ENCODE data around the gene FKBP15.
"Not testable (repeated sequence)": the region's sequence is repeated elsewhere in the genome, so short reads cannot be mapped to it uniquely, and the experiment has no call there.

The FKBP15 gene

DNA sequence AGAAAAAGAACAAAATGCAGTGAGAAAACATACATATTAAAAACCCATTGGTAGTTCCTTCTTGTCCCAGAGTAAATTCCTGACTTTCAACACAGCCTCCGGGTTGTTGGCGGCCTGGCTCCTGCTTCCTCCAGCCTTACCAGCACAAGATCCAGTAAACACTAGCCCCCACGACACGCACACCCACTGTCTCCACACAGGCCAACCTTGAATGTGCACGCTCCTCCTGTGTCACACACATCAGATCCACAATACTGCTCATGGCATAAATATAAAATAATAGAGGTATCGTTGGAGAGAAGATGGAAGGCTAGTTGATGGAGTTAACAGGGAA lies 72.7 kb downstream of the FKBP15 start:
- DNase-seq: no peak

DNA sequence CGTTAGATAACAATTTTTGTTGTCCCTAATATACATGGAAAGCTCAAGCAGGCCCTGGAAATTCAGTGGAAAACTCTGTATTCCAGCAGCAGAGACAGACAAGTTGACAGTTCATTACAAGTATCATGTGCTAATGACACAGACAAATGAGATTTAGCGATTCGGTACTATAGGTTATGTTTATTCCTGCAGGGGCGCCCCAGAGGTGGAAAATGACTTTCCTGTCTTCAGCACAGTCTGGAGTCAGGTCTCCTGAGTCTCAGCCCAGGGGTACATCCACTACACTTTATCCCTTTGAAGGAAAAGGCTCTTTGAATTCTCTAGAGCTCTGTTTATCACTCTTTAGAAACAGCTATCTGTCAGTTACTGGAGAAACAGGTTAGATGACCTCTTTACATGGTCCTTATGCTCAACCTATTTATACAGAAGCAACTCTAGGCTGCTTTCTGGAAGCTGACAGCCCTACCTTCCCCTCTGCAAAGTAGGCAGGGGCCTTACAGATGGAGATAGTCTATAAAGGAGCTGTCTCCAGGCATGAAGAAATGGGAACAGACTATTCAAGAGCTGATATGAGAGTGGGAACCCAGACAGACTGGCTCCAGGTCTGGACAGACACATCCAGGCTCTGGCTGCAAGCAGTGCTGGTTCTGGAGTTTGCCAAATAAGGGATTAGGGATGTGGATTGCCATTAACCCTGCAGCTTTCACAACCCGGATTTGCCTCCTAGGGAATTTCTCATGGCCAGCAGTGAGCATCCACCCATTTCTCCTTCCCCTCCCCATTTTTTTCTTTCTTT lies 77.4 kb downstream of the FKBP15 start:
- DNase-seq: no peak

DNA sequence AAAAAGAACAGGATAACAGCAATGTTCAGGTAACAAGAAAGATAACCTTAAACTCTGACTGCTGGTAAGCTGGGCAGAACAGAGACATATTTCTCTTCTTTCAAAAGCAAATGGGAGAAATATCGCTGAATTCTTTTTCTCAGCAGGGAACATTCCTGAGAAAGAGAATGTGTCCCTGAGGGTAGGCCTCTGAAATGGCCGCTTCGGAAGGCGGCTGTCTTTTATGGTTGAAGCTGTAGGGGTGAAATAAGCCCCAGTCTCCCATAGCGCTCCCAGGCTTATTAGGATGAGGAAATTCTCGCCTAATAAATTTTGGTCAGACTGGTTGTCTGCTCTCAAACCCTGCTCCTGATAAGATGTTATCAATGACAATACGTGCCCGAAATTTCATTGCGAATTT lies 80.2 kb downstream of the FKBP15 start:
- not testable (repeated sequence) for DNase-seq

DNA sequence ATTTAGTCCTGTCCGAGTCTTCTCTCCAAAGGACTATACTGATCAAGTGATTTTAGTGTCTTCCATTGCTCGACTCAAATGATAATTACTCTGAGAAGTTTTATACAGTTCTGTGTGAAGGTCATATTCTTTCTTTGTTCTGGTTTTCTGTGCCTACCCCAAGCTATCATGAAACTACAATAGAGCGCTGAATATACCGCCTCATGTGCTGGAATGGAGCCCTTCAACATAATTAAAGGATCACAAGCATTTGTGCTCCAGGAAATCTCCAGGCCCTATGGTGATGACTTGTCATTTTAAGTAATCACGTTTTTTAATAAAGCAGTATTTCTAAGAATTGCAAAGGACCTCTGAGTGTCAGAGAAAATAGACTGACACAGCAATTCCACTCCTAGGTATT lies 81.1 kb downstream of the FKBP15 start:
- no peak for DNase-seq

DNA sequence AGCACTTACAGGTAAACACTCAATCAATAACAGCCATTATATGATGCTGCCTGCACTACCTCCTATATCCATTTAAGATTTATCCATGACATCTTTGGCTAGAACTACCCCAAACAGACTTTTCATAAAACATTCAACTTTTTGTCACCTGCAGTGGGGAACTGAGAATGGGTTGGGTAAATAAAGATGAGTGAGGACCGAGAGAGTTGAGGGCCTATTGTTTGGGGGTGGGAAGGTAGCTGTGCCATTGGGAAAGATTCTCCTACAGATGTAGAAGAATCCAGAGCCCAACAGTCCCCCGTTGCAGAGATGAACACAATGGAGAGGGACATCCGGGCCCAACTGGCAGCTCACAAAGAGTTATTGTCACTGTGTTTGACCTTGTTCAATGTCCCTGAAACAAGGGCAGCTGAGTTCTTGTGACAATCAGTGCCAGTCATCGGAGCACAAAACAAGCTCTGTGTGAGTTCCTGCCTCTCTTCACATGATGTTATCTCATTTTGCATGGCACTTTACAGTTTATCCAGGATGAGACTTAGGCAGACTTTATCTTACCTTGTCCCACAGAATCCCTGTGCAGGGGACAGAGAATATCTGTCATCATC lies 81.8 kb downstream of the FKBP15 start:
- DNase-seq: no peak

DNA sequence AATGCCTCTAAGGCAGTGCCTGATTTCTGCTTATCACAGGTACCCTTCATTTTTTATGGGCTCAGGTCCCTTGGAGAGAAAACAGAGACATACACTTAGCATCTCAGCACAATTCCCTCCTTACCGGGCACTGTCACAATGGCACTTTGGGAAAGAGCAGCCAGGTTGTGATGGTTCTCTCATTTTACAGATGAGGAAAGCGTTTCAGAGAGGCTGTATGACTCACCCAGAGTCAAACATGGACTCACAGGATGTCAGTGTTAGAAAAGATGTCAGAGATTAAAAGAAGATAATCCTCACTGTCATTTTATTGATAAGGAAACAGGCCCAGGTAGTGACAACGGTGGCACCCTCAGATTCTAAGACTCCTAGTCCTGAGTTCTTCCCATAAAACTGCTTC lies 82.3 kb downstream of the FKBP15 start:
- no peak for DNase-seq

DNA sequence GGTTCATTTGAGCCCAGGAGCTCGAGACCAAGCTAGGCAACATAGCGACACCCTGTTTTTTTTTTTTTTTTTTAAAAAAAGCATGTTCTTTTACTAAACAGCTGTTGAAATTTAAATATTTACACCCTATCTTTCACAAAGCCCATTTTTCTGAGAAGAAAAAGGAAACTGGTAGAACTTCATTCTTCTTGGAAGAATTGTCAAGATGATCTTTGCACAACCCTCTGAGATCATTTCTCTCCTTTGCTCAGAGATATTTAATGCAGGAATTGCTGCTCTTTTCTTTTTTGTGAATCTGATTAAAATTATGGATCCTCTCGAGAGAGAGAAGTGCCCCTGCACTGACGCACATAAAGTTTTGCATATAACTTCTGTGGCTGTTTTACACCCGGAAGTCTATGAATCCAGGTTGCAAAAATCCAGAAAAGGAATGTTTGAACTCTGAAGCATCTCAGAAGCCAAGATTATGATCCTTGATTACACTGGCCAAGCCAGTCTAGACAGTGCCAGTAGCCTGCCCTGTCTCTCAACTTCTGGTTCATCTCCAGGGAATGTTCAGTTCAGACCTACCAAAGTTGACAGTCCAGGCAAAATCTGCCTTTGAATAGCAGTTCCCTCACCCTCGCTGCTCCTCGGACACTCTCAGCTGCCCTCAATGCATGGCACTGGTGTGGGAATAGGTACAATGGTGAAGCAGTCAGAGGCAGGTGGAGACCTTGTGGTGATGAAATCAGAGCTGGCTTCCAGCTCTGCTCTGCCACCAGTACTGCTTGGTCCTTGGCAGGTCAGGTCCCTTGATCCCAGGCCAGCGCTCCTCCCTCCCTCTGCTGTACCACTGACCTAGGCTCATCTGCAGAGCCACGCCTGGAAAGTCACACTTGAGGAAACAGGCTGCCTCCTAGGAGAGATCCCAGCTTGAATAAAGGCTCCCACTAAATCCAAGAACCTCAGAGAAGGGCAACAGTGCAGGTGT lies 83.6 kb downstream of the FKBP15 start:
- DNase-seq: no peak

DNA sequence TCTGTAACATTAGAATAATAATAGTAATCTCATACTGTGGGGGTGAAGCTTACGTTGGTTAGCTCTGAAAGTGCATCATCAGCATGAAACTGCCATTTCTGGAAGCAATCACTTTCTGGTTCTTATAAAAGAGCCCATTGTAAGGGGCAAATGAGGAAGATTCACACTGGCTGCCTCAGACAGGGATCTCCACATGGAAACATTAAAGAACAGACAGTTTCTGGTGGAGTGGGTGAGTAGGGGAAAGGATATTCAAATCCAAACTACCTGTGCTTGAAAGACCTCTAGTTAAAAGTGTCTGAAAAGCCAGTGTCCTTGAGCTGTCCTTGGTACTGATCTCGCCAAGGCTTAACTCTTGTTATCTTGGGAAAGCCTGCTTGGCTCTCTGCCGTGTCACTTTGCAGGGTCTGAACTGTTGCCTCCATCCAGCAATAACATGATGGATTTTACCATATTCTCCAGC lies 89.4 kb downstream of the FKBP15 start:
- no peak for DNase-seq

DNA sequence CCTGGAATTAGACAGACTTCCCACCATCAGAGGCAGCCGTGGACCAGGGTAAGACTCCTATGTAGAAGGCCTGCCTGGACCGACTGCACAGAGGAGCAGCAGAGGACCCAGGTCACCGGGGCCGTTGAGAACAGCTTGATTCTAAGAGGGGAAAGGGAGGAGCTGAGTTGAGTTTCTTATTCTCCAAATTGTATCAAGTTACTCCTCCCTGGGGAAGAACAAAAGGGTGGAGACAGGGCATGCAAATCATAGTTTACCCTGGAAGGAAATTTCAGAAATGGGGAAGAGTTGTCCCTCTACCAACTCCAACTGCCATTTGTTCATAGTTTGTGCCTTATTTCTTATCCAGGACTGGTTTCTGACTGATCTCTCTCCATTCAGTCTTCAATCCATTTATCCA lies 91.2 kb downstream of the FKBP15 start:
- DNase-seq: no peak

DNA sequence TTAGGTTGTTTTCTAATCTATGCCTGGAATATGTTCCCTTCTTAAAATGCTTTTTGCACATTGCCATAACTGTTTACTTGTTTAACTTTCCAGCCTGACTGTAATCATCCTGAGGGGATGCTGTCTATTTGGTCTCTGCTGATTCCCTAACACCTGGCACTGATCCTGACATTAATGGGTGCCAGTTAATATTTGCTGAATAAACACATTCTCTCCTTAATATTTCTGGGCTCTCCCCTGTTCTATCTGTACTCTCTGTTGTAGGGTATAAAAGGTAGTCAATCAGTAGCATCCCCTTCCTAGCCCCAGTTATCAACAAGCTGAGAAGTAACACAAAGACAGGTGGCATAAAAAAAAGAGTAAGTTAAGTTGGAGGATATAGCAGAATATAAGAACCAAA lies 91.6 kb downstream of the FKBP15 start:
- no peak for DNase-seq

DNA sequence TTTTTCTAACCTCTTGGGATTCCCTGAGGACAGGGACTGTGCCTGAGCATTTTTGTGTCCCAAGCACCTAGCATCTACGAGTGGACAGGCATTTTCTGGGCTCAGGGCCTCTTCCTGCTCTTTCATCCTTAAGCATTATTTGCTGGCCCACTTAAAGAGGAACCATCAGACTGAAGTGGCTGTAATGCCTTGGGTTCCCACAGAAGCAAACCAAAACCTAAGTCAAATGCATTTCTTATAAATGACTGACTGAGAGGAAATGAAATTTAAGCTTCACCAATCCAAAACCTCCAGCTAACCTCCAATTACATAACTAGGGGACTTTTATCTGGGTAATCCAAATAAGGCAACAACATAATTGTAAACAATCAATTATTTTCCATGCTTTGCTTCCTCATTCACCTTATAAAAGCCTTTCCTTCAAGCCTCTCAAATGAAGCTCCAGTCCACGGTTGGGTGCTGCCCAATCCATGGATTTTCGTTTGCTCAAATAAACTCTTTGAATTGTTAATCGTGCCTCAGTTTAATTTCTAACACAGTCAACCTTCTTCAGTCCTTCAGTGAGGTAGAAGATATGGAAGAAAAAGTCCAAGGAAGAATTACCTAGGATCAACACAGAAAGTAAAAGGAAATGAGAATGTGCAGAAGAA lies 95.6 kb downstream of the FKBP15 start:
- no peak for DNase-seq

DNA sequence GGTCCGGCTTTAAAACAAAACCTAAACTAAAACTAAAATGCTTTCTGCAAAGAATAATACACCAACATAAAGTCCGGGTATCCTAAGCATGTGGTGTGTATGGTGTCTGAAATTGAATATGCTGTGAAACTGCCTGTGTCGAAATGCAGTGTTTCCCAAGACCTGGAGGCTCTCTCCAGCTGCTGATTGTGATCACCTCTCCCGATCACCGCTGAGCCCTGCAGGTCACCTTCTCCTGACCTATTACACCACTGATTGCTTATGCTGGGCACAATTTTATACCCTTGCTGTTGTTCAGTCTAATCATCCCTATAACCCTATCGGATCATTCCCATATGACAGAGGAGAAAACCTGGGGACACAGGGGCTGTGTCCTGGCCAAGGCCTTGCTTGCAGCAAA lies 102.2 kb downstream of the FKBP15 start:
- DNase-seq: not testable (repeated sequence)

Measured in right hindlimb (tissue), 1 donor.